Measurements from ENCODE around the gene EPC2.

Gene EPC2

DNA sequence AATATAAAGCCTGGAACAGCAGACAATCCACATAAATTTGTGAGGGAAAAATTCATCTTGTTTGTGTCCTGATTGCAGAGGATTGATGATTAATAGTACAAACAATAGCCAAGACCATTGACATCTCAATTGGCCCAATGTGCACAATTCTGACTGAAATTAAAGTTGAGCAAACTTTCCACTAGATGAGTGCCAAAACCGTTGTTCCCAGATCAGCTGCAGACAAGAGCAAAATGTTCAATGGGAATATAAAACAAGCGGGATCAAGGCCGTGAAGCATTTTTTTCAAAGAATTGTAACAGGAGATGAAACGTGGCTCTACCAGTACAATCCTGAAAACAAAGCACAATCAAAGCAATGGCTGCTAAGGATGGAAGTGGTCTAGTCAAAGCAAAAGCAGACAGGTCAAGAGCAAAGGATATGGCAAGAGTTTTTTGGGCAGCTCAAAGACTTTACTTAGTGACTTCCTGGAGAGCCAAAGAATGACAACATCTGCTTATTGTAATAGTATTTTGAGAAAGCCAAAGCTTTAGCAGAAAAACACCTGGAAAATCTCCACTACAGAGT is 174.6 kb downstream of the EPC2 start:
- 81 to 86% methylated on average over 4 of the region's 4 CpGs for WGBS, 2 experiments
- no peak overlapping the region for H3K27ac ChIP-seq (ENCODE audit: insufficient read depth, low read depth, low read length, poor library complexity, severe bottlenecking)

GRCh38 chr2:148824190-148824589 is 179.6 kb downstream of the EPC2 start:
- Histone ChIP-seq H3K27ac (ENCODE audit: insufficient read depth, low read depth, low read length, poor library complexity, severe bottlenecking) (no peak overlapping the region), H3K27me3 (ENCODE audit: control insufficient read depth, insufficient read depth, low read length, poor library complexity, severe bottlenecking) (no peaks in the 10 kb centered on the region), H3K4me1 (ENCODE audit: control insufficient read depth, insufficient read depth, low read length) (no peaks in the 10 kb centered on the region), H3K9me3 (ENCODE audit: control insufficient read depth, low read length) (no peaks in the 10 kb centered on the region), H3K36me3 (ENCODE audit: control insufficient read depth, insufficient read depth, low read length) (no peaks in the 10 kb centered on the region), H3K4me3 (ENCODE audit: insufficient read depth, low read depth, low read length) (no peak overlapping the region)
- 94 to 100% methylated on average over 1 of the region's 1 CpG for WGBS, 2 experiments

More for the DNA sequence above, 174.6 kb downstream of the EPC2 start:
- Histone ChIP-seq H3K36me3 (ENCODE audit: control insufficient read depth, insufficient read depth, low read length) (no peaks in the 10 kb centered on the region), H3K27me3 (ENCODE audit: control insufficient read depth, insufficient read depth, low read length, poor library complexity, severe bottlenecking) (no peaks in the 10 kb centered on the region), H3K4me1 (ENCODE audit: control insufficient read depth, insufficient read depth, low read length) (no peaks in the 10 kb centered on the region), H3K9me3 (ENCODE audit: control insufficient read depth, low read length) (no peaks in the 10 kb centered on the region), H3K4me3 (ENCODE audit: insufficient read depth, low read depth, low read length) (no peak overlapping the region)

- Histone ChIP-seq H3K4me1 (ENCODE audit: control insufficient read depth, insufficient read depth, low read length) (no peaks in the 10 kb centered on the region), H3K27ac (ENCODE audit: insufficient read depth, low read depth, low read length, poor library complexity, severe bottlenecking) (no peak overlapping the region), H3K4me3 (ENCODE audit: insufficient read depth, low read depth, low read length) (no peak overlapping the region), H3K9me3 (ENCODE audit: control insufficient read depth, low read length) (no peaks in the 10 kb centered on the region), H3K27me3 (ENCODE audit: control insufficient read depth, insufficient read depth, low read length, poor library complexity, severe bottlenecking) (no peaks in the 10 kb centered on the region), H3K36me3 (ENCODE audit: control insufficient read depth, insufficient read depth, low read length) (no peaks in the 10 kb centered on the region)
Measured at GRCh38 chr2:148826791-148827190, 182.2 kb downstream of the EPC2 start.

GRCh38 chr2:148828941-148829340 is 184.4 kb downstream of the EPC2 start:
- WGBS, 2 experiments: 100% methylated on average over 1 to 2 of the region's 2 CpGs
- H3K27me3 ChIP-seq (ENCODE audit: control insufficient read depth, insufficient read depth, low read length, poor library complexity, severe bottlenecking): no peaks in the 10 kb centered on the region

GRCh38 chr2:148829618-148830017 is 185.1 kb downstream of the EPC2 start:
- no peaks in the 10 kb centered on the region for H3K4me1 ChIP-seq (ENCODE audit: control insufficient read depth, insufficient read depth, low read length)
- no peaks in the 10 kb centered on the region for H3K27me3 ChIP-seq (ENCODE audit: control insufficient read depth, insufficient read depth, low read length, poor library complexity, severe bottlenecking)
- no peaks in the 10 kb centered on the region for H3K36me3 ChIP-seq (ENCODE audit: control insufficient read depth, insufficient read depth, low read length)
- H3K27ac ChIP-seq (ENCODE audit: insufficient read depth, low read depth, low read length, poor library complexity, severe bottlenecking): no peak overlapping the region
- WGBS, 2 experiments: 91 to 96% methylated on average over 3 of the region's 3 CpGs
- H3K9me3 ChIP-seq (ENCODE audit: control insufficient read depth, low read length): no peaks in the 10 kb centered on the region
- H3K4me3 ChIP-seq (ENCODE audit: insufficient read depth, low read depth, low read length): no peak overlapping the region

More at GRCh38 chr2:148828941-148829340, 184.4 kb downstream of the EPC2 start:
- Histone ChIP-seq H3K9me3 (ENCODE audit: control insufficient read depth, low read length) (no peaks in the 10 kb centered on the region), H3K36me3 (ENCODE audit: control insufficient read depth, insufficient read depth, low read length) (no peaks in the 10 kb centered on the region), H3K4me3 (ENCODE audit: insufficient read depth, low read depth, low read length) (no peak overlapping the region), H3K4me1 (ENCODE audit: control insufficient read depth, insufficient read depth, low read length) (no peaks in the 10 kb centered on the region), H3K27ac (ENCODE audit: insufficient read depth, low read depth, low read length, poor library complexity, severe bottlenecking) (no peak overlapping the region)

DNA sequence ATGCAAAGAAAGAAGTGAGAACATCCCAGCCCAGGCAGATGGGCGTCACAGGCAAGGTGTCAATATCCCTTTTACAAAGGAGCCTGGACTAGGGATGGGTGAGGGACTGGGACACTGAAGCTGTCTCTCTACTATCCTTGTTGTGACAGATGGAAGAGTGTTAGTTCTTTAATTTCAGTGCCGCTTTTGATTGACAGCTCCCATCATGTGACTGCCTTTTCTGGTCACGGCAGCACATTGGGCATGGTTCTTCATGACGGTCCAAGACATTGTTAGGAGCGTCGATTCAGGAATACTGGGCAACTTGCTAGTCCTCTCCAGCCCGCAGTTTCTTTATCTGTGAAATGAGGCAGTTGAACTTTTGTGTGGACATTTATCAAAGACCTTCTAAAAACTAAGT is 188.1 kb downstream of the EPC2 start:
- H3K9me3 ChIP-seq (ENCODE audit: control insufficient read depth, low read length): no peaks in the 10 kb centered on the region
- no peaks in the 10 kb centered on the region for H3K4me1 ChIP-seq (ENCODE audit: control insufficient read depth, insufficient read depth, low read length)
- no peaks in the 10 kb centered on the region for H3K36me3 ChIP-seq (ENCODE audit: control insufficient read depth, insufficient read depth, low read length)
- 93 to 94% methylated on average over 7 of the region's 7 CpGs for WGBS, 2 experiments
- H3K4me3 ChIP-seq (ENCODE audit: insufficient read depth, low read depth, low read length): no peak overlapping the region
- H3K27ac ChIP-seq (ENCODE audit: insufficient read depth, low read depth, low read length, poor library complexity, severe bottlenecking): no peak overlapping the region
- no peaks in the 10 kb centered on the region for H3K27me3 ChIP-seq (ENCODE audit: control insufficient read depth, insufficient read depth, low read length, poor library complexity, severe bottlenecking)

Measured in ectodermal cell (in vitro differentiated cells).